Germinal center (tissue), 1 donor: ENCODE results near the gene FCRLA.
A peak's percentile ranks its signal among the peaks of the same experiment; 100 is the strongest.

Source experiments
- DNase-seq: peaks from one replicate; pipeline ENCODE4 v3.0.0; 2012; ENCODE audit warnings: mixed read lengths, low spot score

The FCRLA gene

GRCh38 chr1:161731981-161732718 is 25.1 kb downstream of the FCRLA start:
- DNase-seq: no peak

GRCh38 chr1:161733526-161733925 is 26.5 kb downstream of the FCRLA start:
- no peak for DNase-seq

- DNase-seq: no peak
Observed at GRCh38 chr1:161735837-161736236, 28.8 kb downstream of the FCRLA start.

- DNase-seq: no peak
Observed at GRCh38 chr1:161736335-161736969, 29.4 kb downstream of the FCRLA start.

GRCh38 chr1:161737625-161738024 is 30.6 kb downstream of the FCRLA start:
- DNase-seq: no peak

- DNase-seq: peak; percentile 21
Observed at GRCh38 chr1:161738627-161739287, 31.7 kb downstream of the FCRLA start.

- DNase-seq: peak; percentile 35
Observed at GRCh38 chr1:161739865-161740566, 33.0 kb downstream of the FCRLA start.

GRCh38 chr1:161740921-161741320 is 33.9 kb downstream of the FCRLA start:
- no peak for DNase-seq

GRCh38 chr1:161743231-161743630 is 36.2 kb downstream of the FCRLA start:
- DNase-seq: no peak

GRCh38 chr1:161747801-161748200 is 40.8 kb downstream of the FCRLA start:
- no peak for DNase-seq

GRCh38 chr1:161749509-161750407 is 42.7 kb downstream of the FCRLA start, which contains the start of gene DUSP12:
TSS of gene DUSP12 (plus strand) at chr1:161749786. CDS start at chr1:161749802, 16 bp downstream.
- peak; percentile 86 for DNase-seq

GRCh38 chr1:161763522-161764098 is 56.6 kb downstream of the FCRLA start:
- peak; percentile 63 for DNase-seq
